Retinal pigment epithelial cell (primary cell): ENCODE measurements around the gene PRRT1B.

Experiments used
- DNase-seq: peaks from one replicate; pipeline ENCODE4 v3.0.0-alpha.2; 2010; ENCODE audit warnings: low read depth
- H3K4me3 ChIP-seq: 2 replicates; pipeline ENCODE4 v1.5.1; 2011; ENCODE audit warnings: mild to moderate bottlenecking, low read length, control low read depth, moderate library complexity
- TF ChIP-seq, protein P1 (sequence below): conservative IDR thresholded peaks from 2 replicates; pipeline ENCODE4 v1.5.1; 2011; ENCODE audit warnings: low read depth, low read length, control low read depth, inconsistent platforms

PRRT1B gene

GRCh38 chr9:131594906-131595665, 49.8 kb downstream of the PRRT1B start:
- no peak overlapping the region for H3K4me3 ChIP-seq
- TF ChIP-seq, protein P1, sequence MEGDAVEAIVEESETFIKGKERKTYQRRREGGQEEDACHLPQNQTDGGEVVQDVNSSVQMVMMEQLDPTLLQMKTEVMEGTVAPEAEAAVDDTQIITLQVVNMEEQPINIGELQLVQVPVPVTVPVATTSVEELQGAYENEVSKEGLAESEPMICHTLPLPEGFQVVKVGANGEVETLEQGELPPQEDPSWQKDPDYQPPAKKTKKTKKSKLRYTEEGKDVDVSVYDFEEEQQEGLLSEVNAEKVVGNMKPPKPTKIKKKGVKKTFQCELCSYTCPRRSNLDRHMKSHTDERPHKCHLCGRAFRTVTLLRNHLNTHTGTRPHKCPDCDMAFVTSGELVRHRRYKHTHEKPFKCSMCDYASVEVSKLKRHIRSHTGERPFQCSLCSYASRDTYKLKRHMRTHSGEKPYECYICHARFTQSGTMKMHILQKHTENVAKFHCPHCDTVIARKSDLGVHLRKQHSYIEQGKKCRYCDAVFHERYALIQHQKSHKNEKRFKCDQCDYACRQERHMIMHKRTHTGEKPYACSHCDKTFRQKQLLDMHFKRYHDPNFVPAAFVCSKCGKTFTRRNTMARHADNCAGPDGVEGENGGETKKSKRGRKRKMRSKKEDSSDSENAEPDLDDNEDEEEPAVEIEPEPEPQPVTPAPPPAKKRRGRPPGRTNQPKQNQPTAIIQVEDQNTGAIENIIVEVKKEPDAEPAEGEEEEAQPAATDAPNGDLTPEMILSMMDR, result no peak
- DNase-seq, result no peak

DNA sequence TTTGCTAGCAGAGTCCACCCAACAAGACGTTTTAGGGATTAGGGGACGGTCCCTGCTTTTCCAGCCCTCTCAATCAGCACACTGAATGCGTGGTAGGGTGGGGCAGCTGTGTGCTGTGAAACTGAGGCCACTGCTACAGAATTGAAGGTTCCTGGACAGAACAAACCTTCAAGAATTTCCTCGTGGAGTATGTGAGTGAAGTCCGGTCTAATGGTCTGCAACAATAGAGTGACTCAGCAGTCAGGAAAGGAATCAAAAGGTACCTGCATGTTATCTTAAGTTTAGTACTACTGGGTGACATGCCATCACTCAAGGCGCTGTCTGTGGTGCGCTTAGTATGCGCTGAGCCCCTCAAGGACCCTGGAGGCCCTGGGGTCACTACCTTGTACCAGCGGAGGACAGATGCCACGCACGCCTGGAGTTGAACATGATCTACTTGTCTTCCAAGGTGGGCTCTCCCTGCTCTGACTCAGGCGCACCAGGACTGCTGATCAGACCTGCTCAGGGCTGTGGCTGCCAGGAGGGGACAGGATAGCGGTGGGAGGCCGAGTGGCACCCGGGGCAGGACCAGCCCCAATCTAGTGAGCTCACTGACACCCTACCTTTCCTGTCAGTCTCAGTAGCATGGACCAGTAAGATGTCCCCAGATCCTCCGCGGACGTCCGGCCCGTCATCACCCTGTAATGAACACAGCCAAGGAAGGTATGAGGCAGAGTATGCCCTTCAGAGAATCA, 50.5 kb downstream of the PRRT1B start:
- no peak for DNase-seq
- H3K4me3 ChIP-seq, result no peak overlapping the region
- TF ChIP-seq, protein P1, result no peak

DNA sequence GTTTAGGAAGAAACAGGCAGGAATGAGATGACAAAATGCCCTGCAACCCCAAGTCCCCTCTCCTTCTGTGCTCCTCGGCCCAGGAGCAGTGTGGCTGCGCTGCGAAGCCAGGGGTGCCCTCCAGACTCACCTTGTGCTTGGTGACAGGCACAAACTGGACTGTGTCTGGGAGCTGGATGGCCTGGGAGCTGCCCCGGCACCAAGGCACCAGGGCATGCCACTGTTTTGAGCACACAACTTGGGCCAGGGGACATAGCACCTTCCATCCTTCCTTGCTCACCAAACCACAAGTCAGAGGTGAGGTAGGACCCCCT, 51.1 kb downstream of the PRRT1B start:
- TF ChIP-seq, protein P1, result no peak
- DNase-seq, result no peak
- H3K4me3 ChIP-seq, result no peak overlapping the region

DNA sequence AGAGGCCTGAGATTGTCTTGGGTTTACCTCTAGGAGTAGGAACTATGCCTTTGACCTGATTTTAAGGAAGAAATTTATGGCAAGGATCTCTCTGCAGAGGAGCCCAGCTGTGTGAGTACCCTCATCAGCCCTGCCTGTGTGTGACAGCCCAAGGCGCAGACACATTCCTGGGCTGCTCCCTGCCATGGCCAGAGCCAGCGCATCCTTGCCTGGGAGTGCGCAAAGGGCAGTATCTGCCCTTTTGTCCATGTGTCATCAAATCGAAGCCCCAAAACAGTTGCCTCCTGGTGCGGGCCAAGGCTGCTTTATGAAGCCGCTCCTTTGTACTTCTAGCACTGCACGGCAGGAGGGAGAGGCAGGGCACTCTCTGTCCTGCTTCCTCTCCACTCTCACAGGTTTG, 51.9 kb downstream of the PRRT1B start:
- DNase-seq, result no peak
- TF ChIP-seq, protein P1, result no peak
- no peak overlapping the region for H3K4me3 ChIP-seq

- DNase-seq, result no peak
- H3K4me3 ChIP-seq, result no peak overlapping the region
- TF ChIP-seq, protein P1, result no peak
These were observed 52.8 kb downstream of the PRRT1B start for GRCh38 chr9:131598121-131598520.

GRCh38 chr9:131601683-131602181, 56.4 kb downstream of the PRRT1B start:
- TF ChIP-seq, protein P1, result no peak
- no peak for DNase-seq
- no peak overlapping the region for H3K4me3 ChIP-seq

DNA sequence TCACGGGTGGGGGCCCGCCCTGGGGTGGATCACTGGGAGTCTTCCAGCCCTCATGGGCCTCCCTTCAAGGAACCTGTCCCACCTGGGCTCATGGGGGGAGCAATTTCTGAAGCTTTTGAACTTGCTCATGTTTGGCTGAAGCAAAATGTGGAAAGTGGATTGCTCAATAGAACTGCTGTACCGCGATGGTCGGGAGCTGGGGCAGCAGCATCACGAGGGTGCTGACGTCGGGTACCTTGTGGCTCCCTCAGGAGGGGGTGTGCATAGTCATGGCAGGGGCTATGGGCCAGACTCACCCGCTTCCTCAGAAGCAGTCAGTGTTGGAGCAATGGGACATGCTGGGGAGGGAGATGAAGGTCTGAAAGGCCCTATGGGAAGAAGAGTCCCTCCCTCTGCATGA, 57.9 kb downstream of the PRRT1B start:
- TF ChIP-seq, protein P1, result no peak
- no peak overlapping the region for H3K4me3 ChIP-seq
- no peak for DNase-seq
